Fibroblast of skin of abdomen (primary cell): Measurements from ENCODE around the gene TDRD9. TPM values are rescaled to one million over a fixed set of nuclear protein-coding genes. Genes with fewer than 3 reads are reported as not detected.
"Not testable (repeated sequence)": the region's sequence is repeated elsewhere in the genome, so short reads cannot be mapped to it uniquely, and the experiment has no call there.

Source experiments
- DNase-seq: peaks from one replicate; pipeline ENCODE4 v3.0.0-alpha.2; 2013
- polyA plus RNA-seq, 2 experiments: library from polyadenylated mRNA; unstranded; fragments of 120-200 nt; gene quantifications; one replicate each; pipeline ENCODE4 v1.2.1, GENCODE V29; 2013; ENCODE audit not compliant: insufficient read length in 2 of 2

The TDRD9 gene
- polyA plus RNA-seq (2013, experiment 1 of 2; ENCODE audit: insufficient read length): 0.50 TPM
- polyA plus RNA-seq (2013, experiment 2 of 2; ENCODE audit: insufficient read length): 0.32 TPM

- no peak for DNase-seq
These were observed at the start of gene TDRD9 for GRCh38 chr14:103928011-103928890. Gene TDRD9, plus strand, starts transcription at chr14:103928456. Its CDS starts 54 bp downstream, at chr14:103928510.

- no peak for DNase-seq
These were observed 49.1 kb upstream of the TDRD9 start for GRCh38 chr14:103879118-103879569.

- no peak for DNase-seq
These were observed 48.5 kb upstream of the TDRD9 start for GRCh38 chr14:103879570-103880347.

- peak; percentile 63 for DNase-seq
These were observed 47.6 kb upstream of the TDRD9 start for GRCh38 chr14:103880348-103881267.

GRCh38 chr14:103881268-103882201 lies 46.7 kb upstream of the TDRD9 start:
- DNase-seq: no peak

- no peak for DNase-seq
These were observed 45.6 kb upstream of the TDRD9 start for GRCh38 chr14:103882503-103883262.

GRCh38 chr14:103883263-103883523 lies 45.1 kb upstream of the TDRD9 start:
- DNase-seq: no peak

DNA sequence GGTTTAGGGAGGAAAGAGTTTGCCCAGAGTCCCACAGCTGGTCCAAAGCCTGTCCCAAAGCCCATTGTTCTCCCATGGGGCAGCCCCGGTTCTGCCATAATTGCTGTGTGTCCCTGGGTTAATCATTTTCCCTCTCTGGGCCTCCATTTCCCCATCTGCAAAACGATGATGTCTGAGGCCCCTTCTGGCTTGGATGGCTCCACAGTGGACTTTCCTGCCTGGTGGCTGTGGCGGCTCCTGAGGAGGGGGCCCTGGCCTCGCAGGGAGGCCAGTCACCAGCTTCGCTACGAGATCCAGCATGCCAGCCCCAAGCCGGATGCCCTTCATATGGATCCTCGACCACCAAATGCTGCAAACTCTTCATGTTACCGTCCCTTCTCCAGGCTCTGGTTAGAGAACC lies 43.4 kb upstream of the TDRD9 start:
- DNase-seq: no peak

- no peak for DNase-seq
These were observed 42.7 kb upstream of the TDRD9 start for GRCh38 chr14:103885509-103885932.

- no peak for DNase-seq
These were observed 41.7 kb upstream of the TDRD9 start for GRCh38 chr14:103886304-103887169.

GRCh38 chr14:103887170-103887501 lies 41.1 kb upstream of the TDRD9 start:
- DNase-seq: no peak

DNA sequence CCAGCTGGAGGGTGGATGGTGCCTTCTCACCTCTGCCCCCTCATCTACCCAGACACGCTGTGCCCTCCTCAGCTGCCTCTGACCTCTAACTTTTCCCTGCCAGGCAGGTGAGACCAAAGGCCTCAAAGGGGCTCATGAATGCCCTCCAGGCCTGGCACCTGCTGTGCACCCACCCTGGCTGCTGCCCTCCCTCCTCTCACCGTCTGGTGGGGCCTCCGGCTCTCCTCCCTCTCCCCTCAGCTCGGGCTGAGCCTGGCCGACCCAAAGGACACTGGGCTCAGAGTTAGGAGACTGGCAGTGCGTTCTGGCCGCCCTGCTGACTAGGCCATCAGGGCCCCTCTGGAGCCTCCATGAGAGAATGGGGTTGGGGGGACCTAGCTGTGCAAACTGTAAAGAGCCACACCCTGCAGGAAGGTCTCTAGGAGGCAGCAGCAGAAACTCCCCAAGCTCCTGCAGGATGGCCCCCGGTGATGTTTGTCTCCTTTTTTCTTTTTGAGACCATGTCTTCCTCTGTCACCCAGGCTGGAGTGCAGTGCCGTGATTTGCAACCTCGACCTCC lies 40.6 kb upstream of the TDRD9 start:
- DNase-seq: no peak

DNA sequence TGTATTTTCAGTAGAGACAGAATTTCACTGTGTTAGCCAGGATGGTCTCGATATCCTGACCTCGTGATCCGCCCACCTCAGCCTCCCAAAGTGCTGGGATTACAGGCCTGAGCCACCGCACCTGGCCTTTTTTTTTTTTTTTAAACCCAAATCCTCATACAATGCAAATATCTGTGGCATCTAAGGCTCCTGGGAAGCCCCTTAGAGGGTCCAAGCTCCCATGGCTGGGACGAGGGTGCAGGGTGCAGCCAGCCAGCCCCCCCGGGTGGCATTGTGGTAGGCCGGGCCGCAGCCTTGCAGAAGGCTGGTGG lies 39.3 kb upstream of the TDRD9 start:
- not testable (repeated sequence) for DNase-seq

GRCh38 chr14:103889313-103890051 lies 38.8 kb upstream of the TDRD9 start:
- no peak for DNase-seq

DNA sequence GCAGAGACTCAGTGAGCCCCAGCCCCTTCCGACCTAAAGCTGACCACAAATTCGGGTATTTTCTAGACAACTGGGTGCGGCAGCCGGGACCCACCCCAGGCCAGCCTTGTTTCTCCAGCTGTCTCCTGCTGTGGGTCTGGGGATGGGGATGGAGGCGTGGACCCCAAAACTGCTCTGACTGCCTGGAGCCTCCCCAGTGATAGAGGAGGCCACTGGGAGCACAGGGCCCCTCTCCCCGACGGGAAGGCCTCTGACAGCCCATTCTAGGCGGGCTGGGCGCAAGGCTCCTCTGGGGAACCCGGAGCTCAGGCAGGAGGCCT lies 38.2 kb upstream of the TDRD9 start:
- DNase-seq: no peak

DNA sequence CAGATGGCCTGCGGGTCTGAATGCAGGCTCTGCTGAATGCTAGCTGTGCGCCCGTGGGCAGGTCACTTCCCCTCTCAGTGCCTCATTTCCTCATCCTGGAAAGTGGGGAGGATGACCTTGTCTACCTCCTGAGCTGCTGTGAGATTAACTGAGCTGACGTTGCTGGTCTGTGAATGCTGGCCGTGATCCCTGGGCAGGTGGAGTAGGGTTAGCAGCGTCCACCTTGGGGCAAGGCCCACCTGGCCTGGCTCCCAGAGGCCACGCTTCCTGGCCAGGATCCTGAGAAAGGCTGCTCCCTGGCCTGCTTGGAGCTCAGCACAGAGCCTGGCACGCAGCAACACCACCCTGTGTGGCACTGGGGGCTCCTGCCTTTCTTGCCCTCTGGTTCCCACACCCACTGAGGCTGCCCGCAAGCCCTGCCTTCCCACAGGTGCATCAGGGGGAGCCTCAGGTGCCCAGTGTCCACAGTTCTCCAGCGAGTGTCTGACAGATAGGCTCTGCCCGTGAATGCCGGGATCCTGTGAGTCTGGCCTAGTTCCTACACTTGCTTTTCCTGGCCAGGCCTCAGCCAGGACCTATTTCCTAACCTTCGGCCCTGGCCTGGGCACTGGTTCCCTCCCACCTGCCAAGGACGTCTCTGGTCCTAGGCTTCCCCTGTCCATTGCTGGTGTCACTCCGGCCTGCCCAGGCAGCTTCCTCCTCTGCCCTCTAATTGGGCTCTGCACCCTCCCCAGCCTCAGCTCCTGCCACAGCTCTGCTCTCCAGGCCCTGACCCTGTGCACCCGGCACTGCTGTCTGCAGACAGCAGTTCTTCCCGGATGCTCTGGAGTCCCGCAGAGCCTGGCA lies 37.2 kb upstream of the TDRD9 start:
- DNase-seq: no peak

DNA sequence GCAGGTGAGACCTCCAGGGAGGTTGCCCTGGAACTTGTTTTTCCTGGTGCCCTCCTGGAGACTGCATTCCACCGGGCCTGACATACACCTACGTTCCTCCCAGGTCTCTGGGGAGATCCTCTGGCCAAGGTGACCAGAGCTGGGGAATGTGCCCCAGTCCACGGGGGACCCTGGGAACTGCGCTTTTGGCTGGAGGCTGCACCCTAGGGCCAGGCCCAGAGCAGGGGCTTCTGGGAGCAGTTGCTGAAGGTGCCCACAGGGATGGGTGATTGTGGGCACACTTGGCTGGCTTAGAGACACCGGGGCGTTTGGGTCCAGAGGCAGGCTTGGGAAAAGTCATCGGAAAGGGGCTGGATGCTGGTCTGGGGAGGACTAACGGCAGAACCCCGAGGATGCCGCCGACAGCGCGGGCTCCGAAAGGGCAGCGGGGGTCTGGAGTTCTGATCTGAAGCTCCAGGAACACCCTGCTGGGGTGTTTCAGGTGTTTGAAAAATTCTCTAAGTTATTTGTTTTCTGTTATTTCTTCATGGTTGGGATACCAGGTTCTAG lies 36.5 kb upstream of the TDRD9 start:
- no peak for DNase-seq

- DNase-seq: no peak
These were observed 36.0 kb upstream of the TDRD9 start for GRCh38 chr14:103892247-103892646.
